SKM-1 treated with dmso at 0.1 percent for 144 hours (cell line): Measurements from ENCODE around the gene ZNF699.
"Not testable (repeated sequence)": the region's sequence is repeated elsewhere in the genome, so short reads cannot be mapped to it uniquely, and the experiment has no call there.

Experiments used
- DNase-seq: peaks from one replicate; lab custom pipeline; 2025; ENCODE audit not compliant: unreplicated experiment; lab: John Stamatoyannopoulos, UW

Gene ZNF699

DNA sequence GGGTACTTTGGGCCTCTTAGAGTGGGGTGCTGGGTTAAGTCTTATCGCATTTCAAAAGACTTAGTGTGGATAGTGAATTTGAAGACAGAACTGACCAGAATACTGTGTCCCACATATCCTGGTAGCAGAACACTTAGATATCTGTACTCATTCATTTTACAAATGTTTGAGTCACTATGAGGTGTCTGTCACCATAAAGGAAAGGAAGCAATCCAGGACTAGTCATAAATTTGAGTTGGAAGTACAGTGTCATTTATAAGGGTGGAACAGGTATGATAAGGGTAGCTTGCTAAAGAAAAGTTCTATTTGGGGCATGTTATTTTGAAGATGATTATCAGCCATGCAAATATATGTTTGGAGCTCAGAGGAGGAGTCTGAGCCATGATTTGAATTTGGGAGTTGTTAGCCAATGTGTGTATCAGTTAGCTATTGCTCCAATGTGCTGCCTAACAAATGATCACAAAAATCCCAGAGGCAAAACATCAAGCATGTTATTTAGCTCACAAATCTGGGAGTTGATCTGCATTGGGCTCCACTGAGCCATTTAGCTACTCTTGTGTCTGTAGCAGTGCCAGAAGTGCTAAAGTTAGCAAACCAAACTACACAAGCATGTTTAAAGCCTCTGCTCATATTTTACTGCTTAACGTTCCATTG, 20.3 kb downstream of the ZNF699 start:
- no peak for DNase-seq

DNA sequence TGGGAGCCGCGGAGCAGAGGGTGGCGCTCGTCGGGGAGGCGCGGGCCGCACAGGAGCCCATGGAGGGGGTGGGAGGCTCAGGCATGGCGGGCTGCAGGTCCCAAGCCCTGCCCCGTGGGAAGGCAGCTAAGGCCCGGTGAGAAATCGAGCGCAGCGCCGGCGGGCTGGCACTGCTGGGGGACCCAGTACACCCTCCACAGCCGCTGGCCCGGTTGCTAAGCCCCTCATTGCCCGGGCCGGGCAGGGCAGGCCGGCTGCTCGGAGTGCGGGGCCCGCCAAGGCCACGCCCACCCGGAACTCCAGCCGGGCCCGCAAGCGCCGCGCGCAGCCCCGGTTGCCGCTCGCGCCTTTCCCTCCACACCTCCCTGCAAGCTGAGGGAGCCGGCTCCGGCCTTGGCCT, 26.2 kb downstream of the ZNF699 start:
- not testable (repeated sequence) for DNase-seq

DNA sequence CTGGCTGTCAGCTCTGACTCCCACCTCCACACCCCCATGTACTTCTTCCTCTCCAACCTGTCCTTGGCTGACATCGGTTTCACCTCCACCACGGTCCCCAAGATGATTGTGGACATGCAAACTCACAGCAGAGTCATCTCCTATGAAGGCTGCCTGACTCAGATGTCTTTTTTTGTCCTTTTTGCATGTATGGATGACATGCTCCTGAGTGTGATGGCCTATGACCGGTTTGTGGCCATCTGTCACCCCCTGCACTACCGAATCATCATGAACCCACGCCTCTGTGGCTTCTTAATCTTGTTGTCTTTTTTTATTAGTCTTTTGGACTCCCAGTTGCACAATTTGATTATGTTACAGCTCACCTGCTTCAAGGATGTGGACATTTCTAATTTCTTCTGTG, 58.4 kb downstream of the ZNF699 start:
- DNase-seq, result no peak

DNA sequence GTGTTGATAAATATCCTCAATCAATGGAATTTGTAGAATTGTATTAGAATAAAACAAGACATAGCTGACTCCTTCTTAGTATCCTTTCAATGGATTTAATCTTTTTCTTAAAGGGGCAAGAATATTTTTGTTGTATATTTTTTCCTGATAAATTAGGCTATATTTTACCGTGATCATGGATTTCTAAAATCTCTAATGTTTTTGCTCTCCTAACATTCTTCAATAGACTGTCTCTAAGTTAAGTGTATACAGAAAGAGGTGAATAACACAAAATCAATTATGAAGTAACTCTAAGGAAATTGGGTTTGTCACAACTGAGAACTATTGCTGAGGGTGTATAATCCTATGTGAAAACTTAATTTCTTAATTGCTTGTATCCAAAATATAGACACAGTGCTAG, 59.0 kb downstream of the ZNF699 start, which contains the start of gene OR7E24:
OR7E24 (plus strand) TSS at position 301 of the 400 bp plus-strand sequence. CDS start 114 bp downstream, outside the sequence.
- no peak for DNase-seq
